ENCODE data around the gene PLCB3. TPM values are rescaled to one million over a fixed set of nuclear protein-coding genes. Genes with fewer than 3 reads are reported as not detected.

PLCB3 gene
- total and polyA plus RNA-seq, 2 of the 13 experiments (the other 11 are each of a cell fraction or from before 2014, with no cell fraction given): 7.5 to 13.8 TPM

DNA sequence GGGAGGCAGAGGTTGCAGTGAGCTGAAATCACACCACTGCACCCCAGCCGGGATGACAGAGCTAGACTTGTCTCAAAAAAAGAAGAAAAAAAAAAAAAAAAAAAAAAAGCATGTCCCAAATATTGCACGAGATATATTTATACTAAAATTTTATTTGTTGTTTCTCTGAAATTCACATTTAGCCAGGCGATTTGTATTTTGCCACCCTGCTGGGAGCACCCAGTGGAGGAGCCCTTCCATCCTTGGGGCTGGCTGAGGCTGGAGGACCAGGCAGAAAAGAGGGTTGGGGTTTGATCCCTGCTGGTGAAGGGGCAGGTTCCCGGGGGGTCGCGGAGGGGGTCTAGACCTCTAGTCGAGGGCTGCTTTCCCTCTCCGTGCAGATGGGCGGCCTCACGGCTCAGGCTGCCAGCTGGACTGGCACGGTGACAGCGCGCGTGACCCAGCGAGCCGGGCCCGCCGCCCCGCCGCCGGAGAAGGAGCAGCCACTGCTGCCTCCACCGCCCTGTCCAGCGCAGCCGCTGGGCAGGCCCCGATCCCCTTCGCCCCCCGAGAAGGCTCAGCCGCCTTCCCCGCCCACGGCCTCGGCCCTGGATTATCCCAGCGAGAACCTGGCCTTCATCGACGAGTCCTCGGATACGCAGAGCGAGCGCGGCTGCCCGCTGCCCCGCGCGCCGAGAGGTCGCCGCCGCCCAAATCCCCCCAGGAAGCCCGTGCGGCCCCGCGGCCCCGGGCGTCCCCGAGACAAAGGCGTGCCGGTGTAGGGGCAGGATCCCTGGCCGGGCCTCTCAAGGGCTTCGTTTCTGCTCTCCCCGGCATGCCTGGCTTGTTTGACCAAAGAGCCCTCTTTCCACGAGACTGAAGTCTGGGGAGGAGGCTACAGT, 47.9 kb downstream of the PLCB3 start (continued):
- TF ChIP-seq, protein P1, sequence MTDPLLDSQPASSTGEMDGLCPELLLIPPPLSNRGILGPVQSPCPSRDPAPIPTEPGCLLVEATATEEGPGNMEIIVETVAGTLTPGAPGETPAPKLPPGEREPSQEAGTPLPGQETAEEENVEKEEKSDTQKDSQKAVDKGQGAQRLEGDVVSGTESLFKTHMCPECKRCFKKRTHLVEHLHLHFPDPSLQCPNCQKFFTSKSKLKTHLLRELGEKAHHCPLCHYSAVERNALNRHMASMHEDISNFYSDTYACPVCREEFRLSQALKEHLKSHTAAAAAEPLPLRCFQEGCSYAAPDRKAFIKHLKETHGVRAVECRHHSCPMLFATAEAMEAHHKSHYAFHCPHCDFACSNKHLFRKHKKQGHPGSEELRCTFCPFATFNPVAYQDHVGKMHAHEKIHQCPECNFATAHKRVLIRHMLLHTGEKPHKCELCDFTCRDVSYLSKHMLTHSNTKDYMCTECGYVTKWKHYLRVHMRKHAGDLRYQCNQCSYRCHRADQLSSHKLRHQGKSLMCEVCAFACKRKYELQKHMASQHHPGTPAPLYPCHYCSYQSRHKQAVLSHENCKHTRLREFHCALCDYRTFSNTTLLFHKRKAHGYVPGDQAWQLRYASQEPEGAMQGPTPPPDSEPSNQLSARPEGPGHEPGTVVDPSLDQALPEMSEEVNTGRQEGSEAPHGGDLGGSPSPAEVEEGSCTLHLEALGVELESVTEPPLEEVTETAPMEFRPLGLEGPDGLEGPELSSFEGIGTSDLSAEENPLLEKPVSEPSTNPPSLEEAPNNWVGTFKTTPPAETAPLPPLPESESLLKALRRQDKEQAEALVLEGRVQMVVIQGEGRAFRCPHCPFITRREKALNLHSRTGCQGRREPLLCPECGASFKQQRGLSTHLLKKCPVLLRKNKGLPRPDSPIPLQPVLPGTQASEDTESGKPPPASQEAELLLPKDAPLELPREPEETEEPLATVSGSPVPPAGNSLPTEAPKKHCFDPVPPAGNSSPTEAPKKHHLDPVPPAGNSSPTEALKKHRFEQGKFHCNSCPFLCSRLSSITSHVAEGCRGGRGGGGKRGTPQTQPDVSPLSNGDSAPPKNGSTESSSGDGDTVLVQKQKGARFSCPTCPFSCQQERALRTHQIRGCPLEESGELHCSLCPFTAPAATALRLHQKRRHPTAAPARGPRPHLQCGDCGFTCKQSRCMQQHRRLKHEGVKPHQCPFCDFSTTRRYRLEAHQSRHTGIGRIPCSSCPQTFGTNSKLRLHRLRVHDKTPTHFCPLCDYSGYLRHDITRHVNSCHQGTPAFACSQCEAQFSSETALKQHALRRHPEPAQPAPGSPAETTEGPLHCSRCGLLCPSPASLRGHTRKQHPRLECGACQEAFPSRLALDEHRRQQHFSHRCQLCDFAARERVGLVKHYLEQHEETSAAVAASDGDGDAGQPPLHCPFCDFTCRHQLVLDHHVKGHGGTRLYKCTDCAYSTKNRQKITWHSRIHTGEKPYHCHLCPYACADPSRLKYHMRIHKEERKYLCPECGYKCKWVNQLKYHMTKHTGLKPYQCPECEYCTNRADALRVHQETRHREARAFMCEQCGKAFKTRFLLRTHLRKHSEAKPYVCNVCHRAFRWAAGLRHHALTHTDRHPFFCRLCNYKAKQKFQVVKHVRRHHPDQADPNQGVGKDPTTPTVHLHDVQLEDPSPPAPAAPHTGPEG (CRISPR knock-in tag; IDR thresholded peaks at IDR 0.05): no peak

DNA sequence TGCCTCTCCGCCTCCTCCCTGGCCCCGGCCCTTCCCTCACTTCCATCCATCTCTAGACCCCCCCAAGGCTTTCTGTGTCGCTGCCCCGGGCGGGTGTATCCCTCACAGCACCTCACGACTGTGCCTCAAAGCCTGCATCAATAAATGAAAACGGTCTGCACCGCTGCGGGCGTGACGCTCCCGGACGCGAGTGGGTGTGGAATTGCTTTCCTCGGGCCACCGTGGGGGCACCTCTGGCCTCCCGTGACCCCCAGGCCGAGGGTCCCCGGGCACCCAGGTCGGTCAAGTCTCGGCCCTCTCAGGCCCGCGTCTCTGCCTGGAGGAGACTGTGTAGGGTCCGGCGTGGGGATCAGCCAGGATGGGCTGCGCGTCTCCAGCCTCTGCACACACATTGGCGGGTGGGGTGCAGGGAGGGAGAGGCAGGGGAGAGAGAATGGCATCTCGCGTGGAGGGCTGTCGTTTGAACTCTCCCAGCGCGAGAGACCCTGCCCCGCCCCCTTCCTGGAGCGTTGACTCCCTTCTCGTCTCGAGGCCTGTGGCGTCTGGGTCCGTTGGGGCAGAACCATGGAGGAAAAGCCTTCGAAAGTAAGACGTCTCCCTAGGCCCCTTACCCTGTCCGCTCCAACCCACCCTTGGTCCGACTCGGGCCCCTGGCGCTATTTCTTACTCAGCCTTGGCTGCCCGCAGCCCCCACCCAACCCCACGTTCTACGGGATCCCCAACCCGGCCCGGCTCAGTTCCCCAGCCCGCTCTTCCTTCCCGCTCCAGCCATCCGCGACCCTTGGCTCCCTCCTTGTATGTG, 48.7 kb downstream of the PLCB3 start, which contains the start of gene CATSPERZ:
Gene CATSPERZ (plus strand): TSS at position 512 of the 802 bp plus-strand sequence. CDS start 53 bp downstream, at position 565.
- Histone ChIP-seq H3K4me1 (ENCODE audit: insufficient read depth, low read length) (peaks cover 43% of the 10 kb centered on the region), H3K36me3 (replicated peaks in 1 of 2; ENCODE audit: control insufficient read depth in 1 of 2, insufficient read depth in 2 of 2, low read length in 2 of 2) (no peaks in the 10 kb centered on the region), H3K4me2 (ENCODE audit: low read depth, low read length) (peak within 1 kb of the TSS; percentile 84), H2AFZ (ENCODE audit: low read length) (no peak within 1 kb of the TSS), H3K27ac (ENCODE audit: extremely low read length, insufficient read depth, low read length) (no peak within 1 kb of the TSS), H3K27me3 (ENCODE audit: control insufficient read depth in 1 of 2, insufficient read depth in 2 of 2, low read length in 2 of 2) (peaks cover 22 to 58% of the 10 kb centered on the region in 2 experiments; a peak in 4 of 5 replicates), H3K4me3 (replicated peaks in 1 of 3; ENCODE audit: insufficient read depth in 1 of 3, low read depth in 2 of 3, low read length in 3 of 3) (peak within 1 kb of the TSS; percentile 31 to 64 (median 46)), H4K20me1 (ENCODE audit: insufficient read depth, low read length) (0 out of 2 replicates have a peak, but pooled peaks cover 5% of the 10 kb centered on the region), H3K79me2 (ENCODE audit: insufficient read depth, low read length) (no peaks in the 10 kb centered on the region), H3K9me3 (ENCODE audit: low read length) (no peaks in the 10 kb centered on the region), H3K9ac (ENCODE audit: insufficient read depth, low read depth, low read length) (peak within 1 kb of the TSS; percentile 27; the same call in 1 of the 2 replicates)
- peak; percentile 9; the same call in 2 of the 3 replicates for ATAC-seq
- intact Hi-C loops (cut with micrococcal nuclease; ENCODE audit: unreplicated experiment): loop anchor here (5.0 to 10.0 kb wide), 2 partner anchors 53 to 115 kb away; partner anchors contain the start of genes PPP1R14B and STIP1
- no TSS peak for BruUV-seq (replicated peaks)
- ChIA-PET CTCF (ENCODE audit: low intra/inter-chr PET ratio, low total read pairs) (interaction anchor here (1.3 to 1.7 kb wide), 3 partner anchors 28 to 95 kb away, joined by 5 to 8 read pairs (median 6); no protein-coding TSS in a partner anchor), POLR2A (interaction anchor here (0.9 to 1.6 kb wide), 9 partner anchors 15 to 135 kb away, joined by 3 to 8 read pairs (median 4); partner anchors contain the start of genes BAD, PRDX5, STIP1 and TRMT112)
- WGBS (ENCODE audit: low lambda C conversion rate): 5% methylated on average over 28 of the region's 54 CpGs
- no peak for FAIRE-seq
- in situ Hi-C loops (cut with HindIII; ENCODE audit: extremely low pct_ligation_motif_present, low pct_unique_long_range_greater_than_20kb): loop anchor here (5.0 kb wide), 1 partner anchor 58 kb away; the partner anchor contains the start of gene FKBP2
- no peak for DNase-seq (ENCODE audit: low spot score)
- TF ChIP-seq YEATS4 (CRISPR knock-in tag; IDR thresholded peaks at IDR 0.05; ENCODE audit: borderline replicate concordance) (0 out of 2 replicates have a peak, but pooled peaks have one; percentile 38), EZH2 (conservative IDR thresholded peaks at IDR 0.05; ENCODE audit: low read depth, low read length) (peak; percentile 87; the same call in 1 of the 2 replicates), ZNF703 (CRISPR knock-in tag; IDR thresholded peaks at IDR 0.05; ENCODE audit: borderline replicate concordance) (0 out of 2 replicates have a peak, but pooled peaks have one; percentile 6), ZNF446 (CRISPR knock-in tag; IDR thresholded peaks at IDR 0.05) (0 out of 2 replicates have a peak, but pooled peaks have one; percentile 22), PCBP1 (IDR thresholded peaks at IDR 0.05; ENCODE audit: borderline replicate concordance, low read depth, low read length) (0 out of 2 replicates have a peak, but pooled peaks have one; percentile 46), CEBPB (IDR thresholded peaks at IDR 0.05; ENCODE audit: borderline replicate concordance, low read depth, low read length) (no peak), ZBTB7B (CRISPR knock-in tag; IDR thresholded peaks at IDR 0.05) (peak; percentile 52; the same call in 1 of the 2 replicates), ZNF274 (CRISPR knock-in tag; IDR thresholded peaks at IDR 0.05) (0 out of 2 replicates have a peak, but pooled peaks have one; percentile 1)
- TF ChIP-seq, protein P2, sequence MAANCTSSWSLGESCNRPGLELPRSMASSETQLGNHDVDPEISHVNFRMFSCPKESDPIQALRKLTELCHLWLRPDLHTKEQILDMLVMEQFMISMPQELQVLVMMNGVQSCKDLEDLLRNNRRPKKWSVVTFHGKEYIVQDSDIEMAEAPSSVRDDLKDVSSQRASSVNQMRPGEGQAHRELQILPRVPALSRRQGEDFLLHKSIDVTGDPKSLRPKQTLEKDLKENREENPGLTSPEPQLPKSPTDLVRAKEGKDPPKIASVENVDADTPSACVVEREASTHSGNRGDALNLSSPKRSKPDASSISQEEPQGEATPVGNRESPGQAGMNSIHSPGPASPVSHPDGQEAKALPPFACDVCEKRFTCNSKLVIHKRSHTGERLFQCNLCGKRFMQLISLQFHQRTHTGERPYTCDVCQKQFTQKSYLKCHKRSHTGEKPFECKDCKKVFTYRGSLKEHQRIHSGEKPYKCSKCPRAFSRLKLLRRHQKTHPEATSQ (CRISPR knock-in tag; IDR thresholded peaks at IDR 0.05; ENCODE audit: borderline replicate concordance): no peak
